Muscle layer of duodenum (tissue), 2 donors: ENCODE data around the gene USPL1.

Source experiments
- H3K27ac ChIP-seq: one replicate; pipeline ENCODE4 v1.7.0; 2013; ENCODE audit warnings: mild to moderate bottlenecking, low read length
- H3K27me3 ChIP-seq: one replicate; pipeline ENCODE4 v1.7.0; 2013; ENCODE audit warnings: low read depth, mild to moderate bottlenecking, control low read depth, low read length
- H3K36me3 ChIP-seq, 2 donors: one replicate each; pipeline ENCODE4 v1.7.0; 2013; ENCODE audit warnings: low read length in 2 of 2, control low read depth in 1 of 2, mild to moderate bottlenecking in 1 of 2; ENCODE audit not compliant: insufficient read depth in 2 of 2, control insufficient read depth in 1 of 2
- H3K4me1 ChIP-seq, 2 donors: one replicate each; pipeline ENCODE4 v1.7.0; 2013; ENCODE audit warnings: low read length in 2 of 2, mild to moderate bottlenecking in 2 of 2, control low read depth in 1 of 2, moderate library complexity in 1 of 2; ENCODE audit not compliant: insufficient read depth in 2 of 2, control insufficient read depth in 1 of 2
- H3K4me3 ChIP-seq, 2 donors: one replicate each; pipeline ENCODE4 v1.7.0; 2013; ENCODE audit warnings: low read length in 2 of 2, low read depth in 1 of 2, mild to moderate bottlenecking in 1 of 2
- H3K9me3 ChIP-seq, 2 donors: one replicate each; pipeline ENCODE4 v1.7.0; 2013; ENCODE audit warnings: low read length in 2 of 2, control low read depth in 1 of 2, mild to moderate bottlenecking in 1 of 2; ENCODE audit not compliant: control insufficient read depth in 1 of 2
- donor health status: healthy.

Gene USPL1

GRCh38 chr13:30698488-30699005 lies 80.8 kb downstream of the USPL1 start:
- Histone ChIP-seq H3K4me3 (no peak overlapping the region), H3K9me3 (no peaks in the 10 kb centered on the region), H3K27me3 (no peaks in the 10 kb centered on the region), H3K4me1 (peaks cover 0 to 8% of the 10 kb centered on the region in 2 donors), H3K27ac (no peak overlapping the region), H3K36me3 (no peaks in the 10 kb centered on the region)

DNA sequence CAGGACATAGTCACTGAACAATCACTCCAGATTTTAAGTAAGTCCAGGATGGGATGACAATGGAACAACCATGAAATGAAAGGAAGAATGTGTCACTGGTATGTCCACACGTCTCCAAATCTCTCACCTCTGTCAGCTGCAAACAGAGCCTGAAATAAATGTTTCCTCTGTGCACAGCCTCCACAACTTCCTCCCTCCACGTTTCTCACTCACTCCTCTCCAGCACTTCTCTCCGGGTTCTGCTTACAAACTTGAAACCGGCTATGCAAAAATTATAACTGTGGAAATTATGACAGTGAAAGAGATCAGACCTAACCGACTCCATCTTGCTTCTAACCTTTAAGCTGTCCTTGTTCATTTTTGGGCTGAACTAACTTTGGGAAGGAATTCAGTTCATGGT lies 82.6 kb downstream of the USPL1 start:
- Histone ChIP-seq H3K4me1 (peaks cover 0 to 8% of the 10 kb centered on the region in 2 donors), H3K4me3 (no peak overlapping the region), H3K27me3 (no peaks in the 10 kb centered on the region), H3K9me3 (no peaks in the 10 kb centered on the region), H3K27ac (no peak overlapping the region), H3K36me3 (no peaks in the 10 kb centered on the region)

GRCh38 chr13:30702006-30702405 lies 84.3 kb downstream of the USPL1 start:
- no peak overlapping the region for H3K4me3 ChIP-seq
- H3K36me3 ChIP-seq, result no peaks in the 10 kb centered on the region
- no peaks in the 10 kb centered on the region for H3K9me3 ChIP-seq
- H3K27me3 ChIP-seq, result no peaks in the 10 kb centered on the region
- no peak overlapping the region for H3K27ac ChIP-seq
- peaks cover 0 to 4% of the 10 kb centered on the region in 2 donors for H3K4me1 ChIP-seq

- no peaks in the 10 kb centered on the region for H3K36me3 ChIP-seq
- no peak overlapping the region for H3K27ac ChIP-seq
- H3K4me3 ChIP-seq, result no peak overlapping the region
- no peaks in the 10 kb centered on the region for H3K9me3 ChIP-seq
- H3K4me1 ChIP-seq, result no peaks in the 10 kb centered on the region
- H3K27me3 ChIP-seq, result no peaks in the 10 kb centered on the region
Observed at GRCh38 chr13:30704596-30704995, 86.9 kb downstream of the USPL1 start.

GRCh38 chr13:30705680-30706079 lies 88.0 kb downstream of the USPL1 start:
- Histone ChIP-seq H3K27me3 (no peaks in the 10 kb centered on the region), H3K27ac (no peak overlapping the region), H3K9me3 (no peaks in the 10 kb centered on the region), H3K4me3 (no peak overlapping the region), H3K36me3 (no peaks in the 10 kb centered on the region), H3K4me1 (no peaks in the 10 kb centered on the region)

DNA sequence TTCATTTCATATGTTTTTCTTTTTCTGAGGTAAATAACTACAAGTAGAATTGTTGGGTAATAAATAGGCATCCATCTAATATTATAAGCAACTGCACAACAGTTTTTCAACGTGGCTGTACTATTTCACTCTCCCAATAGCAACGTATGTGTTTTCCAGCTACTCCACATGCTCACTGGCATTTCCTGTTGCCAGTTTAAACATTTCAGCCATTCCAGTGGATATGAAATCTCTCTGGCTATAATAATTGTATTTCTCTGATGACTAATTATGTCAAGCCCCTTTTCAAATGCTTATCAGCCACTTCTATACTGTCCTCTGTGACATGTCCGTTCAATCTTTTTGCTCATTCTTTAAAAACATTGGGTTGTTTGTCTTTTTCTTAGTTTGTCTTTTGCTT lies 90.8 kb downstream of the USPL1 start:
- Histone ChIP-seq H3K27ac (no peak overlapping the region), H3K27me3 (no peaks in the 10 kb centered on the region), H3K4me3 (no peak overlapping the region), H3K9me3 (no peaks in the 10 kb centered on the region), H3K36me3 (no peaks in the 10 kb centered on the region), H3K4me1 (no peaks in the 10 kb centered on the region)
